IMR-90 (cell line): ENCODE measurements around the gene MAGEF1. TPM values are rescaled to one million over a fixed set of nuclear protein-coding genes. Genes with fewer than 3 reads are reported as not detected.

ENCODE experiments used
- ATAC-seq: fragments of 200-7000 bp; cut with Tn5 transposase; 2 replicates; pipeline ENCODE4 v1.9.1; 2020; ENCODE audit warnings: low read depth, mild to moderate bottlenecking, moderate library complexity
- BruUV-seq: library from RNA; stranded (reverse); fragments of 400-500 nt; replicated peaks from 2 replicates; lab custom pipeline; 2021; lab: Mats Ljungman, UMichigan
- CTCF ChIA-PET: fragments of 300-600 bp; formaldehyde crosslinking; extraction: SDS; loops from one replicate; lab custom pipeline; 2021; ENCODE audit warnings: antibody characterized with exemption; lab: Yijun Ruan, JAX
- POLR2A ChIA-PET: fragments of 300-600 bp; sonication (Branson Sonifier 250); formaldehyde crosslinking; loops from one replicate; lab custom pipeline; 2022; ENCODE audit warnings: antibody characterized with exemption; ENCODE audit not compliant: unreplicated experiment; lab: Charles Lee
- DNase-seq: peaks from one replicate; pipeline ENCODE4 v3.0.0; 2013
- H2AFZ ChIP-seq: replicated peaks from 2 replicates; pipeline ENCODE3; 2013; ENCODE audit warnings: low read length, mild to moderate bottlenecking; ENCODE audit not compliant: poor library complexity
- H2AK5ac ChIP-seq: 2 replicates; pipeline ENCODE4 v1.6.1; 2013; ENCODE audit warnings: low read depth, low read length, inconsistent platforms
- H2AK9ac ChIP-seq: replicated peaks from 2 replicates; pipeline ENCODE3; 2013; ENCODE audit warnings: mild to moderate bottlenecking, low read depth, low read length, moderate library complexity; ENCODE audit not compliant: poor library complexity
- H2BK120ac ChIP-seq: 2 replicates; pipeline ENCODE4 v1.6.1; 2013; ENCODE audit warnings: low read depth, low read length, inconsistent platforms
- H2BK15ac ChIP-seq: 3 replicates; pipeline ENCODE4 v1.6.1; 2013; ENCODE audit warnings: low read depth, low read length, inconsistent platforms
- H2BK20ac ChIP-seq: 2 replicates; pipeline ENCODE4 v1.6.1; 2013; ENCODE audit warnings: low read depth, mild to moderate bottlenecking, inconsistent platforms, low read length, moderate library complexity
- H2BK5ac ChIP-seq: 2 replicates; pipeline ENCODE4 v1.6.1; 2013; ENCODE audit warnings: mild to moderate bottlenecking, low read depth, low read length, inconsistent platforms; ENCODE audit not compliant: poor library complexity, severe bottlenecking
- H3K14ac ChIP-seq: replicated peaks from 2 replicates; pipeline ENCODE4 v1.6.1; 2013; ENCODE audit warnings: low read depth, low read length, inconsistent platforms
- H3K18ac ChIP-seq: 2 replicates; pipeline ENCODE4 v1.6.1; 2013; ENCODE audit warnings: low read depth, low read length, control low read depth
- H3K23ac ChIP-seq: 2 replicates; pipeline ENCODE4 v1.6.1; 2013; ENCODE audit warnings: low read depth, low read length, inconsistent platforms
- H3K27ac ChIP-seq: 2 replicates; pipeline ENCODE4 v1.5.1; 2013; ENCODE audit warnings: mild to moderate bottlenecking, control low read depth, low read length; ENCODE audit not compliant: insufficient read depth
- H3K27me3 ChIP-seq: 2 replicates; pipeline ENCODE4 v1.6.1; 2013; ENCODE audit warnings: low read length; ENCODE audit not compliant: control insufficient read depth, insufficient read depth
- H3K36me3 ChIP-seq: 2 replicates; pipeline ENCODE4 v1.6.1; 2013; ENCODE audit warnings: low read length, mixed read lengths; ENCODE audit not compliant: control insufficient read depth, insufficient read depth
- H3K4ac ChIP-seq: 2 replicates; pipeline ENCODE4 v1.6.1; 2013; ENCODE audit warnings: low read depth, low read length, inconsistent platforms
- H3K4me1 ChIP-seq: 2 replicates; pipeline ENCODE4 v1.6.1; 2013; ENCODE audit warnings: low read length, mixed read lengths; ENCODE audit not compliant: control insufficient read depth, insufficient read depth
- H3K4me2 ChIP-seq: 2 replicates; pipeline ENCODE4 v1.6.1; 2013; ENCODE audit warnings: low read depth, mild to moderate bottlenecking, control low read depth, low read length, moderate library complexity
- H3K4me3 ChIP-seq: 2 replicates; pipeline ENCODE4 v1.5.1; 2013; ENCODE audit warnings: low read depth, mild to moderate bottlenecking, control low read depth, low read length, moderate library complexity; ENCODE audit not compliant: insufficient read depth
- H3K56ac ChIP-seq: 2 replicates; pipeline ENCODE4 v1.6.1; 2013; ENCODE audit warnings: low read length, inconsistent platforms; ENCODE audit not compliant: insufficient read depth; ENCODE audit errors: extremely low read depth
- H3K79me1 ChIP-seq, 2 experiments: 2 replicates each; pipeline ENCODE4 v1.6.1; 2013; ENCODE audit warnings: low read length in 2 of 2, inconsistent platforms in 1 of 2, low read depth in 1 of 2
- H3K9ac ChIP-seq: 2 replicates; pipeline ENCODE4 v1.6.1; 2013; ENCODE audit warnings: low read depth, low read length, control low read depth
- H3K9me1 ChIP-seq: 2 replicates; pipeline ENCODE4 v1.6.1; 2013; ENCODE audit warnings: low read length, inconsistent platforms; ENCODE audit not compliant: insufficient read depth
- H3K9me3 ChIP-seq: 2 replicates; pipeline ENCODE4 v1.6.1; 2013; ENCODE audit warnings: low read length; ENCODE audit not compliant: control insufficient read depth, insufficient read depth
- H4K20me1 ChIP-seq: 2 replicates; pipeline ENCODE4 v1.6.1; 2013; ENCODE audit warnings: low read length, inconsistent platforms; ENCODE audit not compliant: insufficient read depth
- H4K5ac ChIP-seq: 2 replicates; pipeline ENCODE4 v1.6.1; 2013; ENCODE audit warnings: mild to moderate bottlenecking, low read depth, low read length, control low read depth
- H4K8ac ChIP-seq, 2 experiments: 2 replicates each; pipeline ENCODE4 v1.6.1; 2013; ENCODE audit warnings: low read depth in 2 of 2, low read length in 2 of 2, control low read depth in 1 of 2, inconsistent platforms in 1 of 2
- H4K91ac ChIP-seq: 2 replicates; pipeline ENCODE4 v1.6.1; 2013; ENCODE audit warnings: low read depth, low read length, inconsistent platforms; ENCODE audit not compliant: insufficient read depth
- CEBPB ChIP-seq: IDR thresholded peaks from 2 replicates; pipeline ENCODE4 v1.6.1; 2012; ENCODE audit warnings: low read depth, low read length, improper control_type of control experiment
- CTCF ChIP-seq: conservative IDR thresholded peaks from 2 replicates; pipeline ENCODE4 v1.5.1; 2012; ENCODE audit warnings: mild to moderate bottlenecking, low read depth, low read length, improper control_type of control experiment
- FOS ChIP-seq: fragments of 150-350 bp; IDR thresholded peaks from 2 replicates; pipeline ENCODE4 v1.6.1; 2016; ENCODE audit warnings: low read depth, low read length
- POLR2A ChIP-seq: IDR thresholded peaks from 2 replicates; pipeline ENCODE4 v1.6.1; 2012; ENCODE audit warnings: mild to moderate bottlenecking, low read depth, low read length
- RFX5 ChIP-seq: IDR thresholded peaks from 2 replicates; pipeline ENCODE4 v1.8.0; 2012; ENCODE audit warnings: low read depth, mild to moderate bottlenecking, low read length, moderate library complexity
- SMC3 ChIP-seq: fragments of 150-350 bp; IDR thresholded peaks from 2 replicates; pipeline ENCODE4 v1.6.1; 2016; ENCODE audit warnings: low read depth, mild to moderate bottlenecking, antibody characterized with exemption, low read length, moderate library complexity
- USF2 ChIP-seq: fragments of 150-350 bp; IDR thresholded peaks from 2 replicates; pipeline ENCODE4 v1.6.1; 2017; ENCODE audit warnings: mild to moderate bottlenecking, antibody characterized with exemption, low read length, low read depth
- WGBS, 2 experiments: methylation state at CpG; one replicate each; pipeline versions ENCODE4 v1.1.5 to v1.1.7; 2013; ENCODE audit warnings: missing lambda C conversion rate in 2 of 2; ENCODE audit not compliant: insufficient read length in 1 of 2; ENCODE audit errors: extremely low coverage in 2 of 2; 5-methylcytosine and 5-hydroxymethylcytosine counted together
- dilution Hi-C: fragments of 300-500 bp; cut with HindIII; formaldehyde crosslinking; loops from one replicate; pipeline ENCODE4 v1.14.3; 2018; ENCODE audit warnings: low sequenced_read_pairs; ENCODE audit not compliant: unreplicated experiment
- in situ Hi-C: fragments of 300-500 bp; cut with MboI; formaldehyde crosslinking; loops from 3 replicates; pipeline ENCODE4 v1.14.3; 2019; ENCODE audit warnings: low sequenced_read_pairs, inconsistent platforms, mixed read lengths
- intact Hi-C: fragments of 100-400 bp; cut with micrococcal nuclease; formaldehyde crosslinking; loops from 2 replicates; pipeline ENCODE4 v1.10.0; 2022
- polyA plus RNA-seq, 3 experiments: library from polyadenylated mRNA; depleted of rRNA; stranded (reverse); fragments of >200 nt; gene quantifications; 2 replicates each; pipeline ENCODE4 v1.2.3, GENCODE V29; 2012; ENCODE audit warnings: low replicate concordance in 1 of 3
- total RNA-seq: library from RNA; depleted of rRNA; stranded (reverse); fragments of >200 nt; gene quantifications from 2 replicates; pipeline ENCODE4 v1.2.3, GENCODE V29; 2012

Gene MAGEF1
- total and polyA plus RNA-seq, 2 of the 4 experiments (the other 2 are of a cell fraction): 10.6 to 19.4 TPM

- Histone ChIP-seq H2AFZ (no peak overlapping the region), H2AK9ac (no peak overlapping the region), H2AK5ac (no peak overlapping the region), H2BK15ac (no peak overlapping the region), H3K9ac (no peak overlapping the region), H3K14ac (no peak overlapping the region), H3K79me1 (no peaks in the 10 kb centered on the region), H4K5ac (no peak overlapping the region), H3K18ac (no peak overlapping the region), H4K91ac (no peak overlapping the region), H4K8ac (no peak overlapping the region), H4K20me1 (no peaks in the 10 kb centered on the region), H3K4ac (no peak overlapping the region), H3K56ac (no peak overlapping the region), H3K9me1 (no peaks in the 10 kb centered on the region), H3K9me3 (no peaks in the 10 kb centered on the region), H3K4me3 (no peak overlapping the region), H3K4me2 (no peak overlapping the region), H2BK120ac (no peak overlapping the region), H3K23ac (no peak overlapping the region), H3K27ac (no peak overlapping the region), H3K4me1 (peaks cover 4% of the 10 kb centered on the region; the same call in 1 of the 2 replicates), H3K36me3 (no peaks in the 10 kb centered on the region), H3K27me3 (peaks cover 53% of the 10 kb centered on the region), H2BK5ac (no peak overlapping the region), H2BK20ac (no peak overlapping the region)
- dilution Hi-C loops (no loop called here), in situ Hi-C loops (no loop called here), intact Hi-C loops (no loop called here)
- ATAC-seq (no peak), DNase-seq (no peak)
- WGBS, 2 experiments: 70% methylated on average over 5 of the region's 8 CpGs; no CpG with 5 or more reads in 1 of the 2 experiments
- ChIA-PET POLR2A (interaction anchor here (0.6 kb wide), 1 partner anchor 20 kb away, joined by 5 read pairs; no protein-coding TSS in a partner anchor), CTCF (no interaction called here)
- TF ChIP-seq SMC3 (no peak), RFX5 (no peak), POLR2A (no peak), FOS (no peak), USF2 (no peak), CTCF (no peak), CEBPB (no peak)
- no TSS peak for BruUV-seq
Observed at GRCh38 chr3:184676927-184677326, 34.9 kb downstream of the MAGEF1 start.
